GM13977 (cell line): ENCODE data around the gene SMIM11.

Experiments used
- DNase-seq: peaks from one replicate; pipeline ENCODE4 v3.0.0; 2012; ENCODE audit warnings: low spot score
- CTCF ChIP-seq: IDR thresholded peaks from 2 replicates; pipeline ENCODE4 v1.5.1; 2012; ENCODE audit warnings: mild to moderate bottlenecking, control low read depth; ENCODE audit not compliant: insufficient read depth; ENCODE audit errors: extremely low read depth, missing control alignments
- in situ Hi-C: fragments of 300-500 bp; cut with MboI; formaldehyde crosslinking; loops from one replicate; pipeline ENCODE4 v1.12.0; 2022; ENCODE audit warnings: low sequenced_read_pairs, low pct_unique_long_range_greater_than_20kb, mixed read lengths, inconsistent platforms; ENCODE audit not compliant: unreplicated experiment

The SMIM11 gene

GRCh38 chr21:34343838-34344381, 31.4 kb upstream of the SMIM11 start:
- in situ Hi-C loops, result no loop called here
- DNase-seq, result no peak

GRCh38 chr21:34344584-34344983, 30.7 kb upstream of the SMIM11 start:
- in situ Hi-C loops, result no loop called here
- no peak for TF ChIP-seq CTCF
- DNase-seq, result no peak

More at GRCh38 chr21:34343838-34344381, 31.4 kb upstream of the SMIM11 start:
- no peak for TF ChIP-seq CTCF

- no peak for DNase-seq
- in situ Hi-C loops, result no loop called here
- TF ChIP-seq CTCF, result no peak
These were observed 30.0 kb upstream of the SMIM11 start for GRCh38 chr21:34345091-34345871.

GRCh38 chr21:34345892-34346291, 29.4 kb upstream of the SMIM11 start:
- in situ Hi-C loops, result no loop called here
- DNase-seq, result no peak
- TF ChIP-seq CTCF, result no peak

GRCh38 chr21:34348890-34349519, 26.3 kb upstream of the SMIM11 start:
- in situ Hi-C loops, result no loop called here
- DNase-seq, result no peak
- no peak for TF ChIP-seq CTCF

GRCh38 chr21:34351786-34352241, 23.5 kb upstream of the SMIM11 start:
- in situ Hi-C loops, result no loop called here

More at GRCh38 chr21:34351786-34352241, 23.5 kb upstream of the SMIM11 start:
- peak; percentile 73 for DNase-seq
- peak; percentile 62 for TF ChIP-seq CTCF
